ENCODE results near the gene PRKAR2B.
A peak's percentile ranks its signal among the peaks of the same experiment; 100 is the strongest.

The PRKAR2B gene

GRCh38 chr7:107185716-107186115 lies 141.2 kb downstream of the PRKAR2B start:
- DNase-seq (ENCODE audit: low read depth) = no peak

GRCh38 chr7:107186240-107186639 lies 141.7 kb downstream of the PRKAR2B start:
- DNase-seq (ENCODE audit: low read depth) = peak; percentile 12

- DNase-seq (ENCODE audit: low read depth) = no peak
Measured at GRCh38 chr7:107187774-107188173, 143.3 kb downstream of the PRKAR2B start.

- DNase-seq (ENCODE audit: low read depth) = no peak
Measured at GRCh38 chr7:107190090-107190489, 145.6 kb downstream of the PRKAR2B start.

GRCh38 chr7:107194052-107194451 lies 149.5 kb downstream of the PRKAR2B start:
- no peak for DNase-seq (ENCODE audit: low read depth)

GRCh38 chr7:107196834-107197610 lies 152.5 kb downstream of the PRKAR2B start:
- DNase-seq (ENCODE audit: low read depth) = no peak

- no peak for DNase-seq (ENCODE audit: low read depth)
Measured at GRCh38 chr7:107201795-107202450, 157.4 kb downstream of the PRKAR2B start.

- no peak for DNase-seq (ENCODE audit: low read depth)
Measured at GRCh38 chr7:107203607-107204006, 159.1 kb downstream of the PRKAR2B start.

- DNase-seq (ENCODE audit: low read depth) = no peak
Measured at GRCh38 chr7:107206136-107206535, 161.6 kb downstream of the PRKAR2B start.

- peak; percentile 22 for DNase-seq (ENCODE audit: low read depth)
Measured at GRCh38 chr7:107206706-107207105, 162.2 kb downstream of the PRKAR2B start.

GRCh38 chr7:107207459-107207858 lies 163.0 kb downstream of the PRKAR2B start:
- DNase-seq (ENCODE audit: low read depth) = peak; percentile 14

- DNase-seq (ENCODE audit: low read depth) = peak; percentile 84
Measured at GRCh38 chr7:107208024-107208521, 163.6 kb downstream of the PRKAR2B start.

GRCh38 chr7:107208563-107208962 lies 164.1 kb downstream of the PRKAR2B start:
- no peak for DNase-seq (ENCODE audit: low read depth)

GRCh38 chr7:107209565-107209964 lies 165.1 kb downstream of the PRKAR2B start:
- DNase-seq (ENCODE audit: low read depth) = no peak

- DNase-seq (ENCODE audit: low read depth) = no peak
Measured at GRCh38 chr7:107210400-107210799, 165.9 kb downstream of the PRKAR2B start.
